Measurements from ENCODE around the gene ANKS3.

ANKS3 gene

DNA sequence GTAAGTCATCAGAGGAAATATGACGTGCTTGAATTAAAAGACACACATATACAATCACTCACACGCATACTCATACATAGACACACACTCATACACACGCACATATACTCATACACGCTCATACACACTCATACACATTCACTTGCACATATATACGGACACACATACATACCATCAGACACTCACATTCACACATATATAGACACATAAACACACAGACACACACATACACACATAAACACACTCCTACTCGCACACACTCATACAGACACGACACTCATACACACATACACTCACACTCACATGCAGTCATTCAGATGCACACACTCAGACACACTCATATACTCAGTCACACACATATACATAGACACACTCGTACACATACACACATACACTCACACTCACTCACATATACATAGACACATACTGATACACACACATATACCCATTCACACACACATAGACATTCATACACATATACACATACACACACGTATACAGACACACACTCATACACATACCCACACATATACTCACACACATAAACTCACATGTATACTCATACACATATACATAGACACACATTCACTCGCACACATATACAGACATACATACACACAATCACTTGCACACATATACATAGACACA lies 65.6 kb downstream of the ANKS3 start:
- DNase-seq (ENCODE audit: low read depth): no peak

- no peak for DNase-seq (ENCODE audit: low read depth)
These were observed 66.7 kb downstream of the ANKS3 start for GRCh38 chr16:4667203-4667963.

GRCh38 chr16:4666537-4667202 lies 67.4 kb downstream of the ANKS3 start:
- DNase-seq (ENCODE audit: low read depth): no peak

GRCh38 chr16:4664538-4665418 lies 69.3 kb downstream of the ANKS3 start:
- DNase-seq (ENCODE audit: low read depth): no peak

DNA sequence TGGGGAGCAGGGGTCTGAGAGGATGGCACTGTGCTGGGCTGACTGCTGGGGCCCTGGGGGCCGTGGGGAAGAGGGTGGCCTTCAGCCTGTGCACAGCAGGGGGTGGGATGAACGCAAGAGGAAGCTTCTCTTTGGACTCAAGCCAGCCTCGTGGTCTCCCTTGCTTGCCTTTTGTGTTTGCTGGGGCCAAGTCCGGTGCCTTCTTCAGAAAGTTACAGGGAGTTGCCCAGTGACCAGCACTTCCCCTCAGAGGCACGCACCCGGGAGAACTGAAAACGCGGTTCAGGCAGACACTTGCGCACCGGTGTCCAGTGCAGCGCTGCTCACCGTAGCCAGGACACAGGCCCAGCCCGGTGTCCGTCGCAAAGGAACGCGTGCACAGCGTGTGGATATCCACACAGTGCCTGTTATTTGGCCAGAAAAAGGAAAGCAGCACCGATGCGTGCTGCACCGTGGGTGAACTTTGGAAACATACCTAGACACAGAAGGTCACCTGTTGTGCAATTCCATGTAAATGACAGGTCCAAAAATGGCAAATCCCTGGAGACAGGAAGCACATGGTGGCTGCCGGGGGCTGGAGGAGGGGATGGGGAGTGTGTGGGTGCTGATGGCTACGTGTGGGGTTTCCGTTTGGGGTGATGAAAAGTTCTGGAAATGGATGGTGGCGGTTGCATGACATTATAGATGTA lies 70.2 kb downstream of the ANKS3 start:
- DNase-seq (ENCODE audit: low read depth): no peak

- no peak for DNase-seq (ENCODE audit: low read depth)
These were observed 70.7 kb downstream of the ANKS3 start for GRCh38 chr16:4663465-4663776.

GRCh38 chr16:4661661-4662060 lies 72.4 kb downstream of the ANKS3 start:
- DNase-seq (ENCODE audit: low read depth): no peak

GRCh38 chr16:4660454-4661007 lies 73.5 kb downstream of the ANKS3 start:
- peak; percentile 40 for DNase-seq (ENCODE audit: low read depth)

GRCh38 chr16:4659363-4660353 lies 74.4 kb downstream of the ANKS3 start:
- DNase-seq (ENCODE audit: low read depth): no peak

DNA sequence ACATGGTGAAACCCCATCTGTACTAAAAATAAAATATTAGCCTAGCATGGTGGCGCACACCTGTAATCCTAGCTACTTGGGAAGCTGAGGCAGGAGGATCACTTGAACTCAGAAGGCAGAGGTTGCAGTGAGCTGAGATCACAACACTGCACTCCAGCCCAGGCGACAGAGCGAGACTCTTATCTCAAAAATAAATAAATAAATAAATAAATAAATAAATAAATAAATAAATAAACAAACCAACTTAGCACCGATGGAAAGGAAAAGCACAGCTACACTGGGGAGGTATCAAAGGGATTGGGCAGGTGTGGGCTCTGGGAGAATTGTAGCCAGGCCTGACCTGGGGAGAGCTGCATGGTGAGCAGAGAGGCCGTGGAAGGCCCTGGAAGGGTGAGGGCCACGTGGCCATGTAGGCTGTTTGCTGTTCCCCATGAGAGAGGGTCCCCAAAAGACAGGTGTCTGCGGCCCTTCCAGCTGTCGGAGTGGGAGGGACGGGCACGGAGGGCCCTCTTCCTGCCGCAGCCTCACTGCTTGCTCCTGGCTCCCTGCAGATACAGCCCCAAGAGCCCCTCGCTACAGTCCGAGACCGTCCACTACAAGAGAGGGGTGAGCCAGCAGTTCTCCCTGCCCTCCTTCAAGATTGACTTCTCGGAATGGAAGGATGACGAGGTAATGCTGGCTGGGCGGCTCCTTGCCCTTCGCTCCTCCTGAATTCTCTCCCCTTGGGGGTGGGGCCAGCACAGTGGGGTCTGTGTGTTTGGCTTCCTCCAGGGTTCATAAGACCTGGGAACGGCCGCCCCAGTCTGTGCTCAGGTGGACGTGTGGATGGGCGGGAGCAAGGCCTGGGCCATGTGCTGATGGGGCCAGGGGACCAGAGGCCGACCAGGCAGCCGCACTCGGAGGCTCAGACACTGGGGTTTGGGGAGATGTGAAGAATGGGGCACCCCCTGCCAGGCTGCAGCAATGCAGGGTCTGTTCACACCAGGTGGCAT lies 77.1 kb downstream of the ANKS3 start:
- no peak for DNase-seq (ENCODE audit: low read depth)

GRCh38 chr16:4656221-4656620 lies 77.8 kb downstream of the ANKS3 start:
- no peak for DNase-seq (ENCODE audit: low read depth)

DNA sequence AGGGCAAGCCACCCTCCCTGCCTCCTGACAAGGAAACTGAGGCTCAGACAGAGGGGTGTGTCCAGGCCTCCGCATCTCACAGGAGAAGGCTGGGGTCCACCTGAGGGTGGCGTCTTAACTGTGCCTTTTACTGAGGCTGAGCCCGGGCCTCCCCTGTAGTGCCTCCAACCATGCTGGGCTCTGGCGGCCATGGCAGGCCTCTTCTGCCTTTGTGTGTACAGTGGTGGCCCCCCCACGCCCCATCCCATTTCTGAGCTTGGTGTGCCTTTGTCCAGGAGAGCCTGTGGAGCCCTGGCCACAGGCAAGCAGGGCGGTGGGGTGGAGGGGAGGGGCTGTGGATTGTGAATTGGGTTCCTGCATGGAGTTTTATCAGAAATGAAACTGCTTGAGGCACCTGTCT lies 78.3 kb downstream of the ANKS3 start:
- DNase-seq (ENCODE audit: low read depth): no peak

DNA sequence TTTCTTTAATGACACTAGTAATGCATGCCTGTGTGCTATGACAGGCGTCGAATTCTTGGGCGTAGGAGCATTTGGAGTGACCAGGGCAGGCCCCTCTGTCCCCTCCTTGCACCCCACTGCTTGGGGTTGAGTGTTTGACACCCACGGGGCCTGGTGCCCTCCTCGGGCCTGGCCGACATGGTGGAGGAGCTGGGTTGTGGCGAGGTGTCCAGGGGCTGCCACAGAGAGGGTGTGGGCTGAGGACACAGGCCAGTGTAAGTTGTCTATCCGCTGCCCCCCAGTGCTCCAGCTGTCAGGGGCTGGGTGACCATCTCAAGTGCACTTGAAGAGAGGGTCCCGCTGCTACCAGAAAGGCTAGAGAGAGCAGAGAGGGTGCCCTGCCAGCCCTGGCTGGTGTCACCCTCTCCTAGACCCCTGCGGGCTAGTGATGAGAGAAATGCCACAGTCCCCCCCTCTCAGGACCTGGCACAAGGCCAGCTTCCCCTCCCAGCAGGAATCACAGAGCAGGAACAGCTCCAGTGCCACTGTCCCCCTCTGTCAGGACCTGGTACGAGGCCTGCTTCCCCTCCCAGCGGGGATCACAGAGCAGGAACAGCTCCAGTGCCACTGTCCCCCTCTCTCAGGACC lies 79.0 kb downstream of the ANKS3 start:
- no peak for DNase-seq (ENCODE audit: low read depth)

- DNase-seq (ENCODE audit: low read depth): no peak
These were observed 79.8 kb downstream of the ANKS3 start for GRCh38 chr16:4654011-4654963.

DNA sequence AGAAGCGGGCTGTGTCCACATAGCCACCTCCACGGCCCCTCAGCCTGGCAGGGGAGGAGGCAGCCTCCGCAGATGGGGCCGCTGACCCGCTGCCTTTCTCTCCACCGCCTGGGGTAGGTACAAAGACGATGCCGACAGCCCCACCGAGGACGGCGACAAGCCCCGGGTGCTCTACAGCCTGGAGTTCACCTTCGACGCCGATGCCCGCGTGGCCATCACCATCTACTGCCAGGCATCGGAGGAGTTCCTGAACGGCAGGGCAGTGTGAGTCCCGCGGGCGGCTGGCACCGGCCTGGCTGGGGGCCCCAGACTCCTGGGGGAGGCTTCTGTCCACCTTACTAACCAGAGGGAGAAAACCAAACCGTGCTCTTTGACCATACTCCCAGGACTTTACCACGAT lies 81.5 kb downstream of the ANKS3 start:
- no peak for DNase-seq (ENCODE audit: low read depth)

DNA sequence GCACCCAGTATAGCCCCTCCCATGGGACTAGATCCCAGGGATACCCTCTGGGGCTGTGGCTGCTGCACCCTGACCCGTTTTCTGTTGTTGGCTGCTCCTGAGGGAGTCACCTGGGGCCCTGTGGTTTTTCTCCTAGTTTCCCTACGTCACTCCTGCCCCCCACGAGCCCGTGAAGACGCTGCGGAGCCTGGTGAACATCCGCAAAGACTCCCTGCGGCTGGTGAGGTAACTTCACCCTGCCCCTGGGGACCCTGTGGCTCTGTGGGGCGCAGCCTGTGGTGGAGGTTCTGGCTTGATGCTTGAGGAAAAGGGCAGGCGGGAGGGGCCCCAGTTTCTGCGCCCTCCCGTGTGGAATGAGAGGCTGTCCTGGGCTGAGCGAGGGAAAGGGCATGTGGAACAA lies 82.2 kb downstream of the ANKS3 start:
- DNase-seq (ENCODE audit: low read depth): no peak

GRCh38 chr16:4650443-4651074 lies 83.5 kb downstream of the ANKS3 start:
- DNase-seq (ENCODE audit: low read depth): peak; percentile 13

All from stromal cell of bone marrow (primary cell).